ELR (cell line): ENCODE measurements around the gene LRCH4.
A peak's percentile ranks its signal among the peaks of the same experiment; 100 is the strongest.

Experiments
- DNase-seq: peaks from one replicate; pipeline ENCODE4 v3.0.0-alpha.2; 2015; ENCODE audit warnings: low read depth

Gene LRCH4

DNA sequence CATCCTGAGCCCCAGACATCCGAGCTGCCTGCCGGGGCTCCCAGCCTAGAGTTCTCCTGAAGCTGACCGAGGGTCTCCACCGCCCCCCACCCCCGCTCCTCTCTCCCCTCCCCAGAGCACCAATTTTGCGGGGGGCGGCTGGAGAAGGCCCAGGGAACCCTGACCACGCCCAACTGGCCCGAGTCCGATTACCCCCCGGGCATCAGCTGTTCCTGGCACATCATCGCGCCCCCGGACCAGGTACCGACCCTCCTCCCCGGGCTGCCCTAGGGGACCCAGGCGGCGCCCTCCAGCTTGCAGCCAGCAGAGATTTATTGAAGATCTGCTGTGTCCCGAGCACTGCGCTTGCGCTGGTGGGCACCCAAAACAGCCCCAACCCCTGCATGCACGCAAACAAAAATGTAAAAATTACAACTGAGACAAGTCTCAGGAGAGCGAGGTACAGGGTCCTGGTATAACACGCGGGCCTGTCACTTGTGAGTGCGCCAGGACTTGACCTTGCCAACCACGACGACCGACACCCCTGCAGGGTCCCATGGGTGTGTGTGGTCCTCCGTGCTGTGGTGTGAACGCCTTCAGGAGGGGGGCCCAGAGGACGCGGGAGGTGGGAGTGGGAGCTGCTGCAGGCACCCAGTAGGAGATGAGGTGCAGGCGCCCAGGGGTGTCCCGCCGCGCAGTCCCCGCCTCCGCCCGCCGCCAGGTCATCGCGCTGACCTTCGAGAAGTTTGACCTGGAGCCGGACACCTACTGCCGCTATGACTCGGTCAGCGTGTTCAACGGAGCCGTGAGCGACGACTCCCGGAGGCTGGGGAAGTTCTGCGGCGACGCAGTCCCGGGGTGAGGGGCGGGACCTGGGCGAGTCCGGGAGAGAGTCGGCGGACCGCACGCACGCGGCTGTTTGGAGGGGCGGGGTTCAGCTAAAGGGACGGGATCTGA, 19.3 kb upstream of the LRCH4 start:
- no peak for DNase-seq

GRCh38 chr7:100604028-100604975, 18.4 kb upstream of the LRCH4 start:
- DNase-seq = peak; percentile 87

DNA sequence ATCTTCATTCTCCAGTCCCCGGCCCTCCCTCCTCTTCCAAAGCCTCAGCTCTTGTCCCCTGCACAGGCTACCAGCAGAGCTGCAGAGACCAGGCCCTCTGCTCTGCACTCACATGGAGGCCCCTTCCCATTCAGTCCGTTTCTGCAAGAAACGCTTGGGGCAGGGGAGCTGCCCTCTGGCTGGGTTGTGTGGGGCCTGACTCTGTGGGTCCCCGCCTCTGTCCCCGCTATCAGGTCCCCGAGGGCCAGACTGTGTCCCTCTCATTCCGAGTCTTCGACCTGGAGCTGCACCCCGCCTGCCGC, 17.7 kb upstream of the LRCH4 start:
- DNase-seq = peak; percentile 60

GRCh38 chr7:100602889-100603725, 17.2 kb upstream of the LRCH4 start:
- peak; percentile 73 for DNase-seq

GRCh38 chr7:100600730-100601038, 14.8 kb upstream of the LRCH4 start:
- no peak for DNase-seq

DNA sequence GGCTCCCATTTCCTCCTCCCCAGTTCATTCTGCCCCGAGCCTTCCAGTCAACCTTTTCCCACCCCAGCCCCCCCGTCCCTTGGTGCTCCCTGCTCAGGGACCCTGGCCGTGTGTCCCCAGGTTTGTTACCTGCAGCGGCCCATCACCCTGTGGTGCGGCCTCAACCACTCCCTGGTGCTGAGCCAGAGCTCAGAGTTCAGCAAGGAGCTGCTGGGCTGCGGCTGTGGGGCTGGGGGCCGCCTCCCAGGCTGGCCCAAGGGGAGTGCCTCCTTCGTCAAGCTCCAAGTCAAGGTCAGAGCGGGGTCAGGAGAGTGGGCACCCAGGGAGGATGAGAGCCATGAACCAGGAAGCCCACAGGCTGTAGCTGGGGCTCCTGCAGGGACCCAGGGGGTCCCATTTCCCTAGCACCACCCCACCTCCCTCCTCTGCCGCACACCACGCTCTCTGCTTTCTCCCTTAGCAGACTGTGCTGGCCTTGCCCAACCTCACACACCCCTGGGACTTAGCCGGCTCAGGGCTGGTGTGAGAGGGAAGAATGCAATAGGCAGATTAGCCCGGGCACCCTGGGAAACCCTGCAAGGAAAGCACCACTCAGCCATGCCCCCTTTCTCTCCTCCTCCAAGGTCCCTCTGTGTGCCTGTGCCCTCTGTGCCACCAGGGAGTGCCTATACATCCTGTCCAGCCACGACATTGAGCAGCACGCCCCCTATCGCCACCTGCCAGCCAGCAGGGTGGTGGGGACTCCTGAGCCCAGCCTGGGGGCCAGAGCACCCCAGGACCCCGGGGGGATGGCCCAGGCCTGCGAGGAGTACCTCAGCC, 14.2 kb upstream of the LRCH4 start:
- no peak for DNase-seq

DNA sequence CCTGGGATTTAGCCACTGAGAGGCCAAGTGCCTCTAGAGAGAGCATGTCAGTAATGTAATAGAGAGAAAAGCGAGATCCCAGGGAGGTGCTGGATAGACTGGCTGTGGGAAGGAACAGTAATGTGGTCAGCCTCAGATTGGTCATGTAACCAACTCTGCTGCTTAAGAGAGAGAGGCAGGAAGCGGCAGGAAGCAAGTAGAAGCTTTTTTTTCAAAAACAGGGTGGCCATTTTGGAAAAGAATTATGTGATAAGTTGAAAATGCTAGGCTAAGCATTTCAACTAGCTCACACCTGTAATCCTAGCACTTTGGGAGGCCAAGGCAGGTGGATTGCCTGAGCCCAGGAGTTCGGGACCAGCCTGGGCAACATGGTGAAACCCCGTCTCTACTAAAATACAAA, 12.5 kb upstream of the LRCH4 start:
- DNase-seq = peak; percentile 40

- DNase-seq = no peak
Measured at GRCh38 chr7:100595188-100595587, 9.3 kb upstream of the LRCH4 start.

GRCh38 chr7:100591596-100591995, 5.7 kb upstream of the LRCH4 start:
- DNase-seq = no peak

- no peak for DNase-seq
Measured at GRCh38 chr7:100590077-100590737, 4.3 kb upstream of the LRCH4 start.

- DNase-seq = no peak
Measured at GRCh38 chr7:100589341-100589947, 3.5 kb upstream of the LRCH4 start.

GRCh38 chr7:100588438-100588837, 2.5 kb upstream of the LRCH4 start:
- DNase-seq = peak; percentile 59

DNA sequence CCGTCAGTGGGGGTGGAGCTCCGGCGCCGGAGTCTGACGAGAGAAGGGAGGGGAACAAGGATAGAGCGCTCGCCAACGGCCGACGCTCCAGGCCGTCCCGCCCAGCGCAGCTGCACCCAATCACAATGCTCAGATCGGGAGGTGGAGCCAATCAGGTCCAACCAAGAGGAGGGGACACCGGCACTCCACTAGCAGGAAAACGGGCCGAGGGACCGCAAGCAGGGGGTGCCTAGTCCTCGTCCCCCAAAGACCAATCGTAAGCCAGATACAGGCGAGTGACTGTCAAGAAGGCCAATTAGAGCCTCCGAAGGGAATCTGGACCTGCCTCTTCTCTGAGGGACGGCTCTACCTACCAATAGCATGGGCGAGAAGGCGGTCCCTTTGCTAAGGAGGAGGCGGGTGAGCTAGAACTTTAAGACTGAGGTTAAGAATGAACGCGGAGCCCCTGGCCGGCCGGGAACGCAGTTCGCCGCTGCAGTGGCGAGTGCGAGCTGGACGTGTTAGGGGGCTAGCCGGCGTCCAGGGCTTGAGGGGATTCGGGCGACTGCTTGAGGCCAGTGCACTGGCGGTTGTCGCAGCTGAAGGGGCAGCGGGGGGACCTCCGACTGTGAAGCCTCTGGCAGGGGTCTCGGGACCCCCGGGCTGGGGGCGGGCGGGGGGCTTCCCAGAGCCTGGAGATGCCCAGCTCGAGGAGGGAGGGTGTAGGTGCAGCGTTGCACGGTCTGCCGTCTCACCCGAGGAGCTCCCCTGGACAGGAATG, 517 bp upstream of the LRCH4 start, which contains the start of gene FBXO24:
TSS of gene FBXO24 (plus strand) at position 63 of the 760 bp plus-strand sequence. CDS start at position 361, 298 bp downstream.
- DNase-seq = peak; percentile 99

DNA sequence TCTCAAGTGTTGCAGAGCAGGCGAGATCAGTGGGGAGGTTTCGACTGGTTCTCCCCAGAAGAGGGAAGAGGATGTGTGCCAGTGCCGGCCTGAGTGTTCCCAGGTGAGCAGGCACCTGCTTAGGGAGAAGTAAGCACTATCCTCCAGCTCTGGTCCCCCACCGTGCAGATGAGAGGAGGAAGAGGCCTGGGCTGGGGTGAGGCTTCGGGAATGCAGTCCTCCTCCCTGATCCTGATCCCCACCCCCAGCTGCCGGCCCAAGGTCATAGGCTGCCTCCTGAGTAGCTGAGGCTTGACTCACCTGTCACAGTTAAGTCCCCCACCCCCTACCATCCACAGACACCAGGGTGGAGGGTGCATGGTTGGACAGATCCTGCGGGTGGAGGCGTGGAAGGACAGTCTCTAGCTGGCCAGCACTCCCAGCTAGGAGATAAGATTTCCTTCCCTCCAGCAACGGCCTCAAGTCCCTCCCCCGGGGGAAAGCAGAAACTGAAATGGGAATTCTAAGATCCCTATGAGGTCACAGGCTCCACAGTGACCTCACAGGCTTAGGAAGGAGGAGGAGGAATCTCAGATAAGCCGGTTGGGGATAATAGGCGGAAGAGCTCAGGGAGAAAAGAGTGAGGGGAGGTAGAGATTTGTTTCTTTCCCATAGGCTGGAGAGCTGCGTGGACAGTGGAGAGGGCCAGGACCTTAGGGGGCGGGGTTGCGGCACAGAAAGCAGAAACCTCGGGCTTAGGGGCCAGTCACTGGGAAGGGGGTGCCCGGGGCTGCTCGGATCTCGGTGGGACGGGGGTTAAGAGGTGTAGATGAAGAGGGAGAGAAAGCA, 1.0 kb downstream of the LRCH4 start:
- peak; percentile 70 for DNase-seq

DNA sequence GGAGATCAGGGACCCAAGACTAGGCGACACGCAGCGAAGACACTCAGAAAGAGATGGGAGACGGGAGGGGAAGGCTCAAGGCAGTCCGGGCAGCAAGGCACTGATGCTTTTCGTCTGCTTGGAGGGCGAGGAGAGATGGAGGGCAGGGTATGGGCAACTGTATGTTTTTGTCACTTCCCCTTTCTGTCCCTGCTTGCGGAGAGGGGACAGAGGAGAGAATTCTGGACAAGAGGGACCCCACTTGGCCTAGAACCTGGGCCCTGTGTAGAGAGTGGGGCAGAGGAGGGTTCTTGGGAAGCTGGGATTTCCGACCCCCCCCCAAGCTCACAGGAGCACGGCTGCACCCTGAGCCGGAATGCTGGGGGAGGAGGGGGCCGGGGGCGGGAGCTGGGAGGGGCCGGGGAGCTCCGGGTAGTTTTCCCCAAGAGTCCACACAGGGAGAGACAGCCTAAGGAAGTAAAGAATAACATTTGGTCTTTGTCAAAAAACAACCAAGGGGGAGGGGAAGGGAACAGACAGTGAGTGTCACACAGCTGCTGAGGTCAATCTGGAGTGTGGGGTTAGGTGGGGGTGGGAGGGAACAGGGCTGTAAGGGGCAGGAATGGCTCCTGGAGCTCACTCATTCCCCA, 1.8 kb downstream of the LRCH4 start:
- no peak for DNase-seq

DNA sequence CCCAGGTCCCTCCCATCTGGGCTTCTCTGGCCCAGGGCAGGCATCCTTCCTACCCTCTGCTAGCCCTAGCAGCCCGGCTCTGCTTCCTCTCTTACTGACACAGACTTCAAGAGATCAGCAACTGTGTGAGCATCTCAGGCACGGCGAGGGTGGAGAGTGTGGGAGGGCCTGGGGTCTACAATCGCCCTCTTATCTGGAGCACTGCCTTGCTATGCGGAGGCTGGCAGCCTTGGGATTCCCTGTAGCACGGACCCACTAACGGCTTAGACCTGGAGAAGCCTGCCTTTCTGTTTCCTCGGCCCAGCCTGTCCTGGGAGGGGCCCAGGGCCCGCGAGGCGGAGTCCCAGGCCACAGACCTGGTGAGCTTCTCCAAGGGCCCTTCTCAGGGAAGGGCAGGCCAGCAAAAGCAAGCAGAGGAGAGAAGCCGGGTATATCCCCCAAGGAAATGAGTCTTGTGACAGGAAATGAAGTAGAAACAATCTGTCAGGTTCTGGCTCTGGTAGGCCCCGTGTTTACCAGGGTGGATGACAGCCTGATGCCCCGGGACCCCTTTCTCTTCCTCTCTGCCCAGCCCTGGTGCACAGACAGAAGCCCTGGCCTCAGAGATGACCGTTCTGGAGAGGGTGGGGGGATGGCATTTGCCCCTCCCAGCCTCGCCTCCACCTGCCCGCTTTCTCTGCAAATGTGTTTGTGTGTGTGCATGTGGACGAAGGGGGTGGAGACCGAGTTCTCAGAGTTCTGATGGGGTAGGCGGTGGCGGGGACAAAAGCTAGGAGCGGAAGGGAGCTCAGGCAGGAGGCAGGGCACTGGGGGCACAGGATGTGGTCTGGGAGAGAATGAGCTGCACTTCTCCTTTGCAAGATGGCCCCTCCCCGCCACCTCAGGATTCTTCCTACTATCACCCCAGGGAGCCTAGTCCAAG, 2.5 kb downstream of the LRCH4 start:
- peak; percentile 54 for DNase-seq

GRCh38 chr7:100582650-100583049, 3.3 kb downstream of the LRCH4 start:
- DNase-seq = no peak
